OCI-LY1 (cell line): ENCODE results near the gene RGPD3.

Source experiments
- H2AFZ ChIP-seq: fragments of 200-600 bp; sonication (generic), shearing (Covaris generic); 2 replicates; pipeline ENCODE4 v1.6.0; 2014; ENCODE audit warnings: antibody characterized with exemption, mild to moderate bottlenecking, low read length
- H3F3A ChIP-seq: fragments of 200-600 bp; sonication (generic), shearing (Covaris generic); 2 replicates; pipeline ENCODE4 v1.6.0; 2014; ENCODE audit warnings: mild to moderate bottlenecking, antibody characterized with exemption, low read length, moderate library complexity; ENCODE audit not compliant: insufficient read depth
- H3K27ac ChIP-seq: fragments of 200-600 bp; sonication (generic); 2 replicates; pipeline ENCODE4 v1.5.1; 2014; ENCODE audit warnings: low read length, mixed run types, mild to moderate bottlenecking, low read depth; ENCODE audit not compliant: poor library complexity, severe bottlenecking
- H3K27me3 ChIP-seq: fragments of 200-600 bp; sonication (generic); 2 replicates; pipeline ENCODE4 v1.6.0; 2014; ENCODE audit warnings: antibody characterized with exemption, mild to moderate bottlenecking, low read length, moderate library complexity; ENCODE audit not compliant: insufficient read depth
- H3K36me3 ChIP-seq: fragments of 200-600 bp; sonication (generic); 2 replicates; pipeline ENCODE4 v1.6.1; 2014; ENCODE audit warnings: mild to moderate bottlenecking, antibody characterized with exemption, low read length, moderate library complexity, mixed read lengths; ENCODE audit not compliant: insufficient read depth
- H3K4me1 ChIP-seq: fragments of 200-600 bp; sonication (generic); 2 replicates; pipeline ENCODE4 v1.5.1; 2014; ENCODE audit warnings: mild to moderate bottlenecking, low read length, moderate library complexity; ENCODE audit not compliant: insufficient read depth, severe bottlenecking
- H3K4me2 ChIP-seq: fragments of 200-600 bp; sonication (generic), shearing (Covaris generic); 2 replicates; pipeline ENCODE4 v1.6.1; 2014; ENCODE audit warnings: low read length
- H3K4me3 ChIP-seq: fragments of 200-600 bp; sonication (generic); 2 replicates; pipeline ENCODE4 v1.5.1; 2014; ENCODE audit warnings: low read length, low read depth, mild to moderate bottlenecking, mixed read lengths; ENCODE audit not compliant: poor library complexity, severe bottlenecking
- H3K79me2 ChIP-seq: fragments of 200-600 bp; shearing (Covaris generic); 2 replicates; pipeline ENCODE4 v1.6.1; 2016; ENCODE audit warnings: mixed run types, low read length, mixed read lengths; ENCODE audit not compliant: insufficient read depth
- H3K9ac ChIP-seq: fragments of 200-600 bp; sonication (generic), shearing (Covaris generic); 2 replicates; pipeline ENCODE4 v1.6.1; 2014; ENCODE audit warnings: mild to moderate bottlenecking, low read length, mixed read lengths
- H3K9me2 ChIP-seq: fragments of 200-600 bp; sonication (generic), shearing (Covaris generic); 2 replicates; pipeline ENCODE4 v1.6.1; 2014; ENCODE audit warnings: low read depth, mild to moderate bottlenecking, low read length, mixed read lengths
- H3K9me3 ChIP-seq: fragments of 200-600 bp; shearing (Covaris generic); 2 replicates; pipeline ENCODE4 v1.6.1; 2014; ENCODE audit warnings: low read length, mixed read lengths
- H4K20me1 ChIP-seq: fragments of 200-600 bp; sonication (generic), shearing (Covaris generic); 2 replicates; pipeline ENCODE4 v1.6.0; 2016; ENCODE audit warnings: mild to moderate bottlenecking, low read length; ENCODE audit not compliant: insufficient read depth
- CTCF ChIP-seq: fragments of 200-600 bp; sonication (generic), shearing (Covaris generic); IDR thresholded peaks from 2 replicates; pipeline ENCODE4 v1.5.1; 2017; ENCODE audit warnings: mild to moderate bottlenecking, antibody characterized with exemption, low read length, moderate library complexity, mixed read lengths
- EZH2 ChIP-seq: fragments of 200-600 bp; sonication (generic), shearing (Covaris generic); IDR thresholded peaks from 2 replicates; pipeline ENCODE4 v1.8.0; 2017; ENCODE audit warnings: borderline replicate concordance, mixed run types, mild to moderate bottlenecking, antibody characterized with exemption, low read length, moderate library complexity, mixed read lengths

Gene RGPD3

GRCh38 chr2:106356291-106356690 lies 111.9 kb downstream of the RGPD3 start:
- Histone ChIP-seq H3K79me2 (no peaks in the 10 kb centered on the region), H3K27ac (no peak overlapping the region), H4K20me1 (no peaks in the 10 kb centered on the region), H3K4me1 (no peaks in the 10 kb centered on the region), H3K9ac (no peak overlapping the region), H3K36me3 (no peaks in the 10 kb centered on the region), H2AFZ (no peak overlapping the region), H3K9me3 (no peaks in the 10 kb centered on the region), H3F3A (no peaks in the 10 kb centered on the region), H3K4me2 (no peak overlapping the region), H3K4me3 (no peak overlapping the region), H3K27me3 (0 out of 2 replicates have a peak, but pooled peaks cover 4% of the 10 kb centered on the region), H3K9me2 (no peaks in the 10 kb centered on the region)
- no peak for TF ChIP-seq CTCF
- TF ChIP-seq EZH2 = no peak

GRCh38 chr2:106353676-106354075 lies 114.5 kb downstream of the RGPD3 start:
- Histone ChIP-seq H3K9ac (no peak overlapping the region), H4K20me1 (no peaks in the 10 kb centered on the region), H3K27me3 (no peaks in the 10 kb centered on the region), H3K27ac (no peak overlapping the region), H3F3A (no peaks in the 10 kb centered on the region), H3K79me2 (no peaks in the 10 kb centered on the region), H3K9me2 (no peaks in the 10 kb centered on the region), H3K4me2 (no peak overlapping the region), H2AFZ (no peak overlapping the region), H3K4me1 (no peaks in the 10 kb centered on the region), H3K4me3 (no peak overlapping the region), H3K9me3 (no peaks in the 10 kb centered on the region), H3K36me3 (no peaks in the 10 kb centered on the region)
- TF ChIP-seq EZH2 = no peak
- TF ChIP-seq CTCF = no peak

GRCh38 chr2:106350980-106351379 lies 117.2 kb downstream of the RGPD3 start:
- Histone ChIP-seq H3K9me3 (no peaks in the 10 kb centered on the region), H3K79me2 (no peaks in the 10 kb centered on the region), H3K36me3 (no peaks in the 10 kb centered on the region), H3K9me2 (no peaks in the 10 kb centered on the region), H4K20me1 (no peaks in the 10 kb centered on the region), H3K4me1 (no peaks in the 10 kb centered on the region), H3F3A (no peaks in the 10 kb centered on the region), H3K4me3 (no peak overlapping the region), H2AFZ (no peak overlapping the region), H3K27ac (no peak overlapping the region), H3K27me3 (no peaks in the 10 kb centered on the region), H3K4me2 (no peak overlapping the region), H3K9ac (no peak overlapping the region)
- TF ChIP-seq CTCF (no peak), EZH2 (no peak)
